Femur (tissue), 1 donor: Measurements from ENCODE around the gene ANAPC15.
A peak's percentile ranks its signal among the peaks of the same experiment; 100 is the strongest.
"Not testable (repeated sequence)": the region's sequence is repeated elsewhere in the genome, so short reads cannot be mapped to it uniquely, and the experiment has no call there.

Experiments
- DNase-seq: peaks from one replicate; pipeline ENCODE4 v3.0.0-alpha.2; 2017

ANAPC15 gene

DNA sequence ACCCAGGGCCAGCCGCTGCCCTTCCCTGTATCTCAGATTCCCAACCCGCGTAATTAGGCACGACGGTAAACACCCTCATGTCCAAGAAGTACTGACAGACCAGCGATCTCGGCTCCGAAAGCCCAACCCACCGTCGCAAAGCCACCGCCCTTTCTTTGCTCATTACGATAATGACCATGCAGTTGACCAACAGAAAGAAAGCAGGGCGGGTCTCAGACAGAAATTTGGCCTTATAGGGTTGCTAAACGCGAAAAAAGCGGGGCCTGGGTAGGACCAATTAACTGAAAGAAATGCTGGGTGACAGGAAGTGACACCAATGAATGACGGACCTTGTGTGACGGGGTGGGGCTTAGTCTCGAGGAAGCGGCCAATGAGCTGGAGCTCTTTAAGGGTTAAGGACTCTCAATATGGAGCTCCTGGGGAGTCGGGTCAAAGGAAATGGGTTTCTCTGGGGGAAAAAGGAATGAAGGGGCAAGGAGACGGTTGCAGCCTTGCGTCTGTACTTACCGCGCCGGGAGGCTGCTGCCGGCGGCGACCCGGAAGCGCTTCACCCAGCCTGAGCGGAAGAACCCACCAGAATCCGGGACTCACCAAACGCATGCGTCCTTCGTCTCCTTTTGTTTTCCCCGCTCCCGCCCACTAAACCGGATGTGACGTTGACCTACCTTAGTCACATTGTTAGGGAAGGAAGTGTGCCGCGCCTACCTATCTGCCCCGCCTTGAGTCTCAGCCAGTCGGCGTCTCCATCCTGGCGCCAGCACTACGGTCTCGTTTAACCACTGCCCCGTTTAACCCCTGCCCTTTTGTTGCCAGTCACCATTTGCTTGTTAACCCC lies at the start of gene ANAPC15:
ANAPC15 (minus strand) TSS at position 553 of the 835 bp plus-strand sequence. CDS start 1,419 bp downstream, outside the sequence.
- peak; percentile 99 for DNase-seq

GRCh38 chr11:72160319-72160718 lies 47.8 kb upstream of the ANAPC15 start:
- DNase-seq, result no peak

DNA sequence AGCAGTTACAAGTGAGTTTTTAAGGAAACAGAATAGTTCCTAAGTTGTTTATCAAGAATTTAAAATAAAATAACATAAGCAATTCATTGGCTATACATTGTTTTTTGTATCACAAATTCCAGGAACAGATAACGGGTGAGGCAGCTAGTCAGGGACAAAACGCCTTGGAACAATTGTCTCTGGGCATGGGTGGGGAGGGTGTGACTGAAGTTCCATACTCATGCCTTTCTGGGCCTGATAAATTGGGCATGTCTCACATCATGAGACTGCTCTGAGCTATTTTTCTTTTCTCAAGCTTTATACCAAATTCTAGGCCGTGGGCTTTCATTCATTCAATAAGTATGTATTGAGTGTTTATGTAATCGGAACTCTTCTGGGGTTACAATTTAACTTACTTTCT lies 44.6 kb upstream of the ANAPC15 start:
- DNase-seq, result no peak

DNA sequence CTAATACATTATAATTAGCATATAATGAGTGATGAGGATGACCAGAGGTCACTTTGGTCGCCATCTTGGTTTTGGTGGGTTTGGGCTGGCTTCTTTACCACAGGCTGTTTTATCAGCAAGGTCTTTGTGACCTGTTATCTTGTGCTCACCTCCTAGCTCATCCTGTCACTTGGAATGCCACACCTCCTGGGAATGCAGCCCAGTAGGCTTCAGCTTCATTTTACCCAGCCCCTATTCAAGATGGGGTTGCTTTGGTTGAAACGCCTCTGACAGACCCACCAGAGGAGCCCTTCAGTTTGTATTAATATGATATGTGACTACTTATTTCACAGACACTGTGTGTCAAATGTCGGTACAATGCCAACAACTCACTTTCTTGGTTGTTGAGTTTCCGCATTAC lies 43.3 kb upstream of the ANAPC15 start:
- DNase-seq, result no peak

GRCh38 chr11:72154816-72155215 lies 42.3 kb upstream of the ANAPC15 start:
- DNase-seq, result no peak

- DNase-seq, result not testable (repeated sequence)
Measured at GRCh38 chr11:72153874-72154273, 41.4 kb upstream of the ANAPC15 start.

- DNase-seq, result no peak
Measured at GRCh38 chr11:72150882-72151281, 38.4 kb upstream of the ANAPC15 start.

DNA sequence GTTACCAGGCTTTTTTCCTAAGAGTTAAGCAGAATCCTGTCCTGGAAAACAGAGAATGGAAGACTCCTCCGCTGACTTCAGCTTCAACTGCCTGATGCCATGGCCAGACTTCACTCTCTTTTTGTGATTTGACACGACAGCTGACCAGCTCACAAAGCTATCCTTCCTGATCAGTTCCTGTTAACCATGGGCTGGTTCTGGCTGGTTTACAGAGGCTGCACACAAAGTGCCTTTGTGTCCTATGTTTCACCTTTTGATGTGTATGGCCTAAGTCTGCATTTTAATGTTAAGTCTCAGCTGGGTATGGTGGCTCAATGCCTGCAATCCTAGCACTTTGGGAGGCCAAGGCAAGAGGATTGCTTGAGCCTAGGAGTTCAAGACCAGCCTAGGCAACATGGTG lies 34.1 kb upstream of the ANAPC15 start:
- no peak for DNase-seq

DNA sequence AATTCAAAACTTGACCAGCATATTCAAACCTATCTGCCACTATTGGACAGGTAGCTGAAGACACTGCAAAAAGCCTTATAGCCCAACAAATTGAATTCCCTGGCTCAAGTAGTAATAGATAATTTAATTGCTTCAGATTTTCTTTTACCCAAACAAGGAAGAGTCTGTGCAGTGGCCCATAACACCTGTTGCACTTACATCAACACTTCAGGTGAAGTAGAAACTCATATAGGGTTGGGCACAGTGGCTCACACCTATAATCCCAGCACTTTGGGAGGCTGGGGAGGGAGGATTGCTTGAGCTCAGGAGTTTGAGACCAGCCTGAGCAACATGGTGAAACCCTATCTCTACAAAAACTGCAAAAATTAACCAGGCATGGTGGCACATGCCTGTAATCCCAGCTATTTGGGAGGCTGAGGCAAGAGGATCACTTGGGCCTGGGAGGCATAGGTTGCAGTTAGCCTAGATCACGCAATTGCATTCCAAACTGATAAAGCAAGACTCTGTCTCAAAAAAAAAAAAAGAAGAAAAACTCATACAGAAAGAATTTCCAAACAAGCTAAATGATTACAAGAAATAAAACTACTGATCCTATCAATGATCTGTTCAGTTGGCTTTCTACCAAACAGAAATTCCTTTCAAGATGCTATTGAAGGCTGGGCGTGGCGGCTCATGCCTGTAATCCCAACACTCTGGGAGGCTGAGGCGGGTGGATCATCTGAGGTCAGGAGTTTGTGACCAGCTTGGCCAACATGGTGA lies 32.5 kb upstream of the ANAPC15 start:
- DNase-seq, result no peak

- DNase-seq, result not testable (repeated sequence)
Measured at GRCh38 chr11:72142543-72142942, 30.0 kb upstream of the ANAPC15 start.

GRCh38 chr11:72142086-72142485 lies 29.6 kb upstream of the ANAPC15 start:
- not testable (repeated sequence) for DNase-seq

DNA sequence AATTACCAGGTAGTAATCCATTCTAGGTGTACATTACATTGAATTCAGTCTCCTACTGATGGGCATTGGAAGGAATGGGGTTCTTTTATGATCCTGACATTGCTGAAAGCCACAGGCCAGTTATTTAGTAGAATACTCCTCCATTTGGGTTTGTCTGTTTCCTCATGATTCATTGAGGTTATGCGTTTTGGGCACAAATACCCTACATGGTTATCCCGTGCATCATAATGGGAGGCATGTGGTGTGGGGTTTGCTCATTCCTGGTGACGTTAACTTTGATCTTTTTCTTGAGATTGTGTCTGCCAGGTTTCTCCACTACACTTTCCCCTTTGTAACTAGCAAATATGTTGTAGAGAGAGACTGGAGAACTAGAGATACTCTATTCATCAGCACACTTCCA lies 28.6 kb upstream of the ANAPC15 start:
- no peak for DNase-seq

DNA sequence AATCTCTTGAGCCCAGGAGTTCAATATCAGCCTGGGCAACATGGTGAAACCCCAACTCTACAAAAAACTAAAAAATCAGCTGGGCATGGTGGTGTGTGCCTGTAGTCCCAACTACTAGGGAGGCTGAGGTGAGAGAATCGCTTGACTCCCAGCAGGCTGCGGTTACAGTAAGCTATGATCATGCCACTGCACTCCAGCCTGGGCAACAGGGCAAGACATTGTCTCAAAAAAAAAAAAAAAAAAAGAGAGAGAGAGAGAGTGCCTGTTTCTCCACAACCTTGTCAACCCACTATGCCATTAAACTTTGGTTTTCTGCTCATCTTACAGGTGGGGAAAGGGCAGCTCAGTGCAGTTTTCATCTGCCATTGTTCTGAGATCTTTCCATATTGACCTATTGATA lies 28.2 kb upstream of the ANAPC15 start:
- no peak for DNase-seq

GRCh38 chr11:72139500-72139899 lies 27.0 kb upstream of the ANAPC15 start:
- no peak for DNase-seq

- DNase-seq, result no peak
Measured at GRCh38 chr11:72138821-72139390, 26.4 kb upstream of the ANAPC15 start.

- no peak for DNase-seq
Measured at GRCh38 chr11:72136684-72137262, 24.3 kb upstream of the ANAPC15 start.

DNA sequence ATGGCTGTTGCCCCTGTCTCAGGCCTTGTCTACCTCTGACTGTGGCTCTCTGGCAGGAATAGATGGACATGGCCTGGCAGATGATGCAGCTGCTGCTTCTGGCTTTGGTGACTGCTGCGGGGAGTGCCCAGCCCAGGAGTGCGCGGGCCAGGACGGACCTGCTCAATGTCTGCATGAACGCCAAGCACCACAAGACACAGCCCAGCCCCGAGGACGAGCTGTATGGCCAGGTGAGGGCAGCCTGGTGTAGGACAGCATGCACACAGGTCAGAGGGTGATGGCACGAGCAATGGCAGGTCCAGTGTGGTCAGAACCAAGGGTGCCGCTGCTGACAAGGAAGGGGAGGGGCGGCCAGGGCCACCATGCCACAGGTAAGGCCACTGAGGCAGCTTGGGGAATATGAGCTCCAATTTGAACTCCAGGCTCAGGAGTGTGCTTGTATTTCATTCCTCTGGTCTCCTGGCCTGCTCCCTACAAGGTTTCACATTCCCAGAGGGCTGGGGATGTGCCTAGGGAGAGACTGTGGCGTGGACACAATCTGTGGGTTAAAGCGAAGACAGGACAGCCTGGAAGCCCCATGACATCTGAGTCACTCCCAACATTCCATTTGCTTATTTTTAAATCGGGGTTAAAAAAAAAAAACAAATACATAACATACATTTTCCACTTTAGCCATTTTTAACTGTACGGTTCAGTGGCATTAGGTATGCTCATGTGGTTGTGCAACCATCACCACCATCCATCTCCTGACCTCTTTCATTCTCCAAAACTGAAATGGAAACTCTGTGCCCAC lies 23.6 kb upstream of the ANAPC15 start:
- no peak for DNase-seq

GRCh38 chr11:72135473-72135872 lies 23.0 kb upstream of the ANAPC15 start, which contains the start of gene FOLR3:
Gene FOLR3, plus strand, starts transcription at chr11:72135725. Its CDS starts 228 bp downstream, at chr11:72135953.
- DNase-seq, result not testable (repeated sequence)

- DNase-seq, result no peak
Measured at GRCh38 chr11:72132646-72133045, 20.2 kb upstream of the ANAPC15 start.

GRCh38 chr11:72129381-72129780 lies 16.9 kb upstream of the ANAPC15 start:
- no peak for DNase-seq

- no peak for DNase-seq
Measured at GRCh38 chr11:72127923-72128322, 15.4 kb upstream of the ANAPC15 start.

GRCh38 chr11:72125956-72126355 lies 13.5 kb upstream of the ANAPC15 start:
- no peak for DNase-seq
